AG04449 (cell line): Measurements from ENCODE around the gene DLK1.
A peak's percentile ranks its signal among the peaks of the same experiment; 100 is the strongest.

Experiments used
- CTCF ChIA-PET: fragments of 350-600 bp; formaldehyde crosslinking; extraction: SDS; loops from one replicate; lab custom pipeline; 2021; ENCODE audit warnings: antibody characterized with exemption; lab: Yijun Ruan, JAX
- POLR2A ChIA-PET: fragments of 400-600, 350-600 bp; formaldehyde crosslinking; extraction: SDS; loops from one replicate; lab custom pipeline; 2020; ENCODE audit warnings: antibody characterized with exemption, inconsistent platforms; lab: Yijun Ruan, JAX
- DNase-seq: peaks from one replicate; pipeline ENCODE4 v3.0.0-alpha.2; 2010; ENCODE audit warnings: low read depth, low spot score
- H3K4me3 ChIP-seq: 2 replicates; pipeline ENCODE4 v1.5.1; 2011; ENCODE audit warnings: low read depth, mild to moderate bottlenecking, control low read depth, low read length
- CTCF ChIP-seq: IDR thresholded peaks from one replicate; pipeline ENCODE4 v1.5.1; 2011; ENCODE audit warnings: mild to moderate bottlenecking, moderate library complexity, low read length, control low read depth, inconsistent platforms; ENCODE audit not compliant: insufficient read depth; ENCODE audit errors: missing control alignments

DLK1 gene

DNA sequence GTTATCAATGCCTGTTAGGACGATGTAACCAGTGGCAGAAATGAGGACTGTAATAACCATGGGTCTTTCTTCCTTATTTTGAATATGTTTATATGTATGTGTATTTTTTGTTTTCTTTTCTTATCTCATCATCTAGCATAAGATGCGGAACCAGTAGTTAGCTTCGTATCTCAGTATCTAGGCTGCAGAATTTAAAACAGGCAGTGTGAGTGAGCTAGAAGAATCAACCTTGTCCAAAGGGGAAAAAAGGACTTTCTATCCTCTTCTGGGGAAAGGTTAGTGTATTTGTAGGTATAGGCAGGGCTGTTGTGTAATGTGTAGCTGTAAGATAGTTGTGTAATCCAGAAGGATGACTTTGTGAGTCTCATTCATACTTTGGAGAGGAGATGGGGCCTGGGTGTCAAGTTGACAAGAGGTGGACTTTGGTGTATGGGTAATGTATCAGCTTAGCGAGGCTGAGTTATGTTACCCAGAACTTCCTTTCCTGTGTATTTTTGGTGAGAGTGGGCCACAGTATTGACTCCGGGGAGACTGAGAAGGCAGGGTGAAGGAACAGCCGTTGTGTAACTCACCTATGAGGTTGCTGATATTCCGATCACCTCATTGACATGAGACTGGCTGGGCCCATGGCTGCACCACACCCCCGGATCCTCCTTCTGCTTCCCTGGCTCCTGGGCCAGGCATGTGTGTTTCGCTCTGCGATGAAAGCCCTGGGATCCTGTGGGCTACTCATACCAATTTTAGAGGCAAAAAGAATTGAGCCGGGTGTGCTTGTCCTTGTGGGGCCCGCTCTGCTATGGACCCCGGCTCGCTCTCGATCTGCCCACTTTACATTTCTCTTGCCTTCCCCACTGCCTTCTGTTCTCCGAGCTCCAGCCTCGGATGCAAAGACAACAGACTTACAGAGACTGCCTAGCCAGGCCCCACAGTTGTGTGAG lies 24.3 kb downstream of the DLK1 start:
- TF ChIP-seq CTCF: no peak
- DNase-seq: no peak
- no peak overlapping the region for H3K4me3 ChIP-seq
- CTCF ChIA-PET: no interaction called here
- POLR2A ChIA-PET: no interaction called here

DNA sequence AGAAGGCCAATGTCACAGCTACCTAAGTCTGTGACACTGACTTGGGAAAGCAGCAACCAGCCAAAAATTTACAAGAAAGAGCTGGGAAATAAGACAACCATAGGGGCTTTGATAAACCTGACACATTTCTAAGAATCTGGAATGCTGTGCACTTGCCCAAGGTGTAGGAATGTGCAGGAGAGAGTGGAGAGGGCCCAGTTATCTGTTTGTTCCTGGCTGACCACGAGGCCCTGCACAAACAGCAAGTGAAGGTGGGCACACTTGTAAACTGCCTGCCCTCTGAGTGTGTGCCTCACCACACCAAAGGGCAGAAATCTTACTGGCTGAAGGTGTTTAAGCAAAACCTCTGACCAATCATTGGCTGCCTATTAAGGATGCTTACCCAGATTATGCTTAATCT lies 27.3 kb downstream of the DLK1 start:
- CTCF ChIA-PET: no interaction called here
- POLR2A ChIA-PET: no interaction called here
- DNase-seq: no peak
- no peak for TF ChIP-seq CTCF
- H3K4me3 ChIP-seq: no peak overlapping the region

DNA sequence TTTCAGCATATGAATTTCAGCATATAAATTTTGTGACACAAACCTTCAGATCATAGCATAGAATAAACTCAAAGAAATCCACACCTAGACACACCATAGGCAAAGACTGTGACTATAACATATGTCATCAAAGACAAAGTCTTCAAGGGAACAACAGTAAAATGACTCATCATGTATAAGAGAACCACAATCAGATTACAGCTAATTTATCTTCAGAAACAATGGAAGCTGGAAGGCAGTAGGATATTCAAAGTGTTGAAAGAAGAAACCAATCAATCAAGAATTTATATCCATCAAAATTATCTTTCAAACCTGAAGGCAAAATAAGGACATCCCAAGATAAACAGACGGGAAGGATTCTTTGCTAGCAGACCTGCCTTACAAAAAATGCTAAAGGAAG lies 29.0 kb downstream of the DLK1 start:
- DNase-seq: no peak
- ChIA-PET CTCF (no interaction called here), POLR2A (no interaction called here)
- no peak for TF ChIP-seq CTCF
- H3K4me3 ChIP-seq: no peak overlapping the region

DNA sequence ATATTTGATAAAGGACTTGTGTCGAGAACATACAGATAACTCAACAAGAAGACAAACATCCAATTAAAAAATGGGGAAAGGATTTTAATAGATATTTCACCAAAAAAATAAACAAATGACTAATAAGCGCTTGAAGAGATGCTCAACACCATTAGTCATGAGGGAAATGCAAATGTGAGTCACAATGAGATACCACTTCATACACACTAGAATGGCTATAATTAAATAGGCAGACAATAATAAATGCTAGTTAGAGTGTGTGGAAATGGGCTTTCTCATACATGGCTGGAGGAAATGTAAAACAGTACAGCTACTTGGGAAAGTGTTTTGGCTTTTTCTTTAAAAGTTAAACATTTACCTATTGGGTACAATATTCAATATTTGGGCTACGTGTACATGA lies 34.8 kb downstream of the DLK1 start:
- ChIA-PET POLR2A (no interaction called here), CTCF (interaction anchor here (1.2 kb wide), 1 partner anchor 16 kb away, joined by 4 read pairs; no protein-coding TSS in a partner anchor)
- TF ChIP-seq CTCF: no peak
- peak; percentile 63 for DNase-seq
- H3K4me3 ChIP-seq: no peak overlapping the region

DNA sequence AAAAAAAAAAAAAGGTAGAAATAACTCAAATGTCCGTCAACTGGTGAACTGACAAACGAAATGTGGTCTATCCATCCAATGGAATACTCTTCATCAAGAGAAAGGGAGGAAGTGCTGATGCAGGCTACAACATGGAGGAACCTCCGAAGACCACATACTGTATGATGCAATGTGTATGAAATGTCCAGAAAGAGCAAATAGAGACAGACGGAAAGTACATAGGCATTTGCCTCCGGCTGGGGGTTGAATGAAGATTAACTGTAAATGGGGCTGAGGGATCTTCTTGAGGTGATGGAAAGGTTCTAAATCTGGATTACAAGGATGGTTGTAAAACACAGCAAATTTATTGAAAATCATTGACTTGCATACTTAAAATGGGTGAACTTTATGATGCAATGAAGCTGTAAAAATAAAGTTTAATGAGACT lies 35.4 kb downstream of the DLK1 start:
- POLR2A ChIA-PET: no interaction called here
- no peak for DNase-seq
- CTCF ChIA-PET: interaction anchor here (0.9 to 1.2 kb wide), 3 partner anchors 16 to 867 kb away, joined by 3 to 4 read pairs (median 3); no protein-coding TSS in a partner anchor
- H3K4me3 ChIP-seq: no peak overlapping the region
- no peak for TF ChIP-seq CTCF

GRCh38 chr14:100762901-100763300 lies 36.2 kb downstream of the DLK1 start:
- POLR2A ChIA-PET: no interaction called here

More at GRCh38 chr14:100762901-100763300, 36.2 kb downstream of the DLK1 start:
- no peak for DNase-seq
- CTCF ChIA-PET: interaction anchor here (1.1 kb wide), 1 partner anchor 866 kb away, joined by 3 read pairs; no protein-coding TSS in a partner anchor
- no peak overlapping the region for H3K4me3 ChIP-seq
- TF ChIP-seq CTCF: no peak
